Ascending aorta (tissue), 2 donors: ENCODE data around the gene DPT. TPM values are rescaled to one million over a fixed set of nuclear protein-coding genes. Genes with fewer than 3 reads are reported as not detected.

Experiments used
- DNase-seq, 2 donors: peaks; one replicate each; pipeline ENCODE4 v3.0.0-alpha.2; 2019; ENCODE audit warnings: low spot score in 2 of 2
- H3K27ac ChIP-seq, 2 donors: fragments of 200-600 bp; sonication (generic); one replicate each; pipeline ENCODE4 v1.5.1; 2016 to 2017; ENCODE audit warnings: mild to moderate bottlenecking in 1 of 2
- H3K27me3 ChIP-seq: fragments of 200-600 bp; sonication (generic); one replicate; pipeline ENCODE4 v1.5.1; 2017
- H3K36me3 ChIP-seq, 2 donors: fragments of 200-600 bp; sonication (generic); one replicate each; pipeline ENCODE4 v1.5.1; 2016
- H3K4me1 ChIP-seq, 2 donors: fragments of 200-600 bp; sonication (generic); one replicate each; pipeline ENCODE4 v1.5.1; 2016 to 2017; ENCODE audit warnings: mild to moderate bottlenecking in 1 of 2
- H3K4me3 ChIP-seq, 2 donors: fragments of 200-600 bp; sonication (generic); one replicate each; pipeline ENCODE4 v1.5.1; 2016 to 2017; ENCODE audit warnings: mild to moderate bottlenecking in 1 of 2
- H3K9me3 ChIP-seq, 2 donors: fragments of 200-600 bp; sonication (generic); one replicate each; pipeline ENCODE4 v1.5.1; 2016
- intact Hi-C: fragments of 100-400 bp; cut with DNase I; formaldehyde crosslinking; loops from one replicate; pipeline ENCODE4 v1.15.1; 2023
- total RNA-seq: library from RNA; depleted of rRNA; stranded (reverse); fragments of >200 nt; gene quantifications from one replicate; pipeline ENCODE4 v1.1.0, GENCODE V29; 2016
- TF ChIP-seq, protein P1 (sequence below), 3 experiments: fragments of 200-600 bp in 2 of 3; fragments of 450-650 bp in 1 of 3; sonication (generic) in 2 of 3; IDR thresholded peaks; one replicate each; pipeline ENCODE4 v1.5.1; 2016 to 2019; ENCODE audit warnings: antibody characterized with exemption in 3 of 3, mild to moderate bottlenecking in 1 of 3, moderate library complexity in 1 of 3

DPT gene
- total RNA-seq, 1 donor from 2014 or later: 12.3 TPM

DNA sequence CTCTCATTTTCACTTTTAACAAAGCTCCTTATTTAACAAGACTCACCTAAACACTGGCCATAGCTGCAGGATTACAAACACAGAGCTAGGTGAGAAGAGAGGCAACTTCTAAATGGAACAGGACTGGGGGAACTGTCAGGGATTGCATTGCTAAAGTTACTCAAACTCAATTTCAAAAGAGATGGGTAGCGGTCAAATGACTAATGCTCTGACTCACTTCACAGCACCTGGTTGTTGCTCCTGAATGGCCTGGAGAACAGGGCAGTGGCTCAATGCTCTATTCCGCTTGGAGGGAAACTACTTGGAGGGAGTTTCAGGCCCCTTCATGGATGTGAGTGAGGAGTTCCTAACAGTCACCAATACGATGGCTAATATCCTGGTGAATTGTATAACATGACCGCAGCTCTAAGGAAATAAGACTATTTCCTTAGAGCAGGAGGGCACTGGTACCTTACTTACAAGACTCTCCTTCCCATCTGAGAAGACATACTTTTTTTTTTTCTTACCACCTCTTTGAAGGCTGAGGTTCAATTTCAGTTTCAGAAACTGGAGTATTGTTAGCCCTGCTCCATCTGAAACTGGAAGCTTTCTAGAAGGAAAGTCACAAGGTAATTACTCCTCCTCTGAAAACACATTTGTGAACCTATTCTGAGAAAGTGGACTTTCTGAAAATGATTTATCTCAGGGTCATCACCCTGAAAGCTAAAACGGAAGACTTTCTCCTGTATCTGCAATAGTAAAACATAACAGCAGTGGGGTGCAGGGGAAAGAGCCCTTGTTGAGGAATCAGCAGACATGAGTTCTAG is 9.5 kb downstream of the DPT start:
- H3K27ac ChIP-seq: no peak overlapping the region
- no peaks in the 10 kb centered on the region for H3K4me1 ChIP-seq
- intact Hi-C loops: loop anchor here (5.0 kb wide), 1 partner anchor 107 kb away; no protein-coding TSS in a partner anchor
- H3K4me3 ChIP-seq: no peak overlapping the region
- H3K27me3 ChIP-seq: no peaks in the 10 kb centered on the region
- TF ChIP-seq, protein P1, sequence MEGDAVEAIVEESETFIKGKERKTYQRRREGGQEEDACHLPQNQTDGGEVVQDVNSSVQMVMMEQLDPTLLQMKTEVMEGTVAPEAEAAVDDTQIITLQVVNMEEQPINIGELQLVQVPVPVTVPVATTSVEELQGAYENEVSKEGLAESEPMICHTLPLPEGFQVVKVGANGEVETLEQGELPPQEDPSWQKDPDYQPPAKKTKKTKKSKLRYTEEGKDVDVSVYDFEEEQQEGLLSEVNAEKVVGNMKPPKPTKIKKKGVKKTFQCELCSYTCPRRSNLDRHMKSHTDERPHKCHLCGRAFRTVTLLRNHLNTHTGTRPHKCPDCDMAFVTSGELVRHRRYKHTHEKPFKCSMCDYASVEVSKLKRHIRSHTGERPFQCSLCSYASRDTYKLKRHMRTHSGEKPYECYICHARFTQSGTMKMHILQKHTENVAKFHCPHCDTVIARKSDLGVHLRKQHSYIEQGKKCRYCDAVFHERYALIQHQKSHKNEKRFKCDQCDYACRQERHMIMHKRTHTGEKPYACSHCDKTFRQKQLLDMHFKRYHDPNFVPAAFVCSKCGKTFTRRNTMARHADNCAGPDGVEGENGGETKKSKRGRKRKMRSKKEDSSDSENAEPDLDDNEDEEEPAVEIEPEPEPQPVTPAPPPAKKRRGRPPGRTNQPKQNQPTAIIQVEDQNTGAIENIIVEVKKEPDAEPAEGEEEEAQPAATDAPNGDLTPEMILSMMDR (IDR thresholded peaks at IDR 0.05): no peak
- H3K9me3 ChIP-seq: no peaks in the 10 kb centered on the region
- H3K36me3 ChIP-seq: no peaks in the 10 kb centered on the region
- no peak for DNase-seq

- Histone ChIP-seq H3K36me3 (no peaks in the 10 kb centered on the region), H3K4me1 (no peaks in the 10 kb centered on the region), H3K27ac (peak overlapping the region; percentile 47 to 58), H3K27me3 (no peaks in the 10 kb centered on the region), H3K4me3 (peak overlapping the region in 1 of 2 donors; percentile 14), H3K9me3 (no peaks in the 10 kb centered on the region)
- intact Hi-C loops: loop anchor here (5.0 kb wide), 1 partner anchor 106 kb away; no protein-coding TSS in a partner anchor
- peak in 1 of 2 donors; percentile 69 for DNase-seq
- TF ChIP-seq, protein P1 (IDR thresholded peaks at IDR 0.05): no peak
Measured at GRCh38 chr1:168717906-168718891, 10.8 kb downstream of the DPT start.

- no peak overlapping the region for H3K4me3 ChIP-seq
- peaks cover 0 to 4% of the 10 kb centered on the region in 2 donors for H3K4me1 ChIP-seq
- no peaks in the 10 kb centered on the region for H3K9me3 ChIP-seq
- no peaks in the 10 kb centered on the region for H3K36me3 ChIP-seq
- H3K27ac ChIP-seq: no peak overlapping the region
- TF ChIP-seq, protein P1 (IDR thresholded peaks at IDR 0.05): no peak
- intact Hi-C loops: no loop called here
- no peak for DNase-seq
- no peaks in the 10 kb centered on the region for H3K27me3 ChIP-seq
Measured at GRCh38 chr1:168714012-168714411, 15.0 kb downstream of the DPT start.

- intact Hi-C loops: no loop called here
- H3K4me3 ChIP-seq: peak overlapping the region in 1 of 2 donors; percentile 27
- TF ChIP-seq, protein P1 (IDR thresholded peaks at IDR 0.05): no peak
- peaks cover 0 to 4% of the 10 kb centered on the region in 2 donors for H3K4me1 ChIP-seq
- H3K27ac ChIP-seq: peak overlapping the region; percentile 28 to 44
- H3K9me3 ChIP-seq: no peaks in the 10 kb centered on the region
- H3K27me3 ChIP-seq: no peaks in the 10 kb centered on the region
- no peak for DNase-seq
- no peaks in the 10 kb centered on the region for H3K36me3 ChIP-seq
Measured at GRCh38 chr1:168709405-168710363, 19.3 kb downstream of the DPT start.
